ENCODE measurements around the gene ZSWIM4. TPM values are rescaled to one million over a fixed set of nuclear protein-coding genes. Genes with fewer than 3 reads are reported as not detected.
A peak's percentile ranks its signal among the peaks of the same experiment; 100 is the strongest.

ZSWIM4 gene
- total and polyA plus RNA-seq, 7 donors: 0.60 to 4.4 (median 3.2) TPM

GRCh38 chr19:13872695-13873389, 77.6 kb downstream of the ZSWIM4 start:
- H3K27me3 ChIP-seq: peaks cover 0 to 10% (median 4%) of the 10 kb centered on the region in 3 donors
- DNase-seq: no peak
- no peaks in the 10 kb centered on the region for H3K9me3 ChIP-seq
- H3K36me3 ChIP-seq: no peaks in the 10 kb centered on the region
- H3K27ac ChIP-seq: no peak overlapping the region
- 2 to 4% methylated on average over 45 of the region's 45 CpGs for WGBS, 2 donors
- H3K4me3 ChIP-seq: peak overlapping the region; percentile 20 to 47 (median 36)
- intact Hi-C loops (cut with DNase I): no loop called here
- TF ChIP-seq CTCF (IDR thresholded peaks at IDR 0.05): no peak
- TF ChIP-seq EP300 (IDR thresholded peaks at IDR 0.05): no peak
- TF ChIP-seq POLR2A (IDR thresholded peaks at IDR 0.05): no peak
- TF ChIP-seq POLR2AphosphoS5 (IDR thresholded peaks at IDR 0.05): no peak
- H3K4me1 ChIP-seq: peaks cover 0 to 12% (median 9%) of the 10 kb centered on the region in 4 donors

GRCh38 chr19:13873834-13874515, 78.7 kb downstream of the ZSWIM4 start:
- H3K4me1 ChIP-seq: peaks cover 0 to 12% (median 9%) of the 10 kb centered on the region in 4 donors
- no peak for DNase-seq
- no peaks in the 10 kb centered on the region for H3K9me3 ChIP-seq
- 72 to 75% methylated on average over 35 of the region's 35 CpGs for WGBS, 2 donors
- TF ChIP-seq POLR2AphosphoS5 (IDR thresholded peaks at IDR 0.05) (no peak), EP300 (IDR thresholded peaks at IDR 0.05) (no peak), POLR2A (IDR thresholded peaks at IDR 0.05) (no peak), CTCF (IDR thresholded peaks at IDR 0.05) (no peak)
- no peak overlapping the region for H3K4me3 ChIP-seq
- no peaks in the 10 kb centered on the region for H3K36me3 ChIP-seq
- H3K27me3 ChIP-seq: peaks cover 0 to 10% (median 4%) of the 10 kb centered on the region in 3 donors
- no peak overlapping the region for H3K27ac ChIP-seq
- intact Hi-C loops (cut with DNase I): no loop called here

DNA sequence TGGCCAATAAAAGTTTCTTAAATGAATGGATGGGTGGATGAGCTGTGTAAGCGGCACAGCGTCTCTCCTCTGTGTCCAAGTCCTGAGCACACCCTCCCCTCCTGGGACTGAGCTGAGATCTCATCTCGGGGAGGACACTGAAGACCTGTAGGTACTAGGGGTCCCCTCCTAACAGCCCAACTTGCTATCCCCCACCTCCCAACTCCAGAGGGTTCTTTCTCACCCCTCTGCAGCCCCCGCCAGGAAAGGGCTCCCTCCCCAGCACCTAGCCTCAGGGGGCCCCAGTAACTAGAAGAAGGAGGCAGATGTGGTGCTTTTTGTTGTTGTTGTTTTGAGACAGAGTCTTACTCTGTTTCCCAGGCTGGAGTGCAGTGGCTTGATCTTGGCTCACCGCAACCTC, 80.6 kb downstream of the ZSWIM4 start:
- intact Hi-C loops (cut with DNase I): no loop called here
- H3K4me1 ChIP-seq: peaks cover 0 to 26% (median 23%) of the 10 kb centered on the region in 4 donors
- no peak for DNase-seq
- no peaks in the 10 kb centered on the region for H3K36me3 ChIP-seq
- no peak for TF ChIP-seq EP300 (IDR thresholded peaks at IDR 0.05)
- no peak for TF ChIP-seq POLR2A (IDR thresholded peaks at IDR 0.05)
- TF ChIP-seq POLR2AphosphoS5 (IDR thresholded peaks at IDR 0.05): no peak
- no peak for TF ChIP-seq CTCF (IDR thresholded peaks at IDR 0.05)
- no peak overlapping the region for H3K4me3 ChIP-seq
- no peak overlapping the region for H3K27ac ChIP-seq
- peaks cover 0 to 10% (median 4%) of the 10 kb centered on the region in 3 donors for H3K27me3 ChIP-seq
- WGBS, 2 donors: 94 to 95% methylated on average over 5 of the region's 5 CpGs
- H3K9me3 ChIP-seq: no peaks in the 10 kb centered on the region

GRCh38 chr19:13876834-13877233, 81.6 kb downstream of the ZSWIM4 start, which contains the start of gene NANOS3:
NANOS3 (plus strand) TSS chr19:13877134; CDS start chr19:13877249, 115 bp downstream.
- intact Hi-C loops (cut with DNase I): no loop called here
- no peaks in the 10 kb centered on the region for H3K36me3 ChIP-seq
- H3K27me3 ChIP-seq: peaks cover 0 to 10% (median 4%) of the 10 kb centered on the region in 3 donors
- no peaks in the 10 kb centered on the region for H3K9me3 ChIP-seq
- no peak for DNase-seq
- no peak within 1 kb of the TSS for H3K4me3 ChIP-seq
- H3K4me1 ChIP-seq: peaks cover 0 to 36% (median 27%) of the 10 kb centered on the region in 4 donors
- H3K27ac ChIP-seq: no peak within 1 kb of the TSS
- WGBS, 2 donors: 38 to 52% methylated on average over 5 of the region's 5 CpGs
- TF ChIP-seq POLR2AphosphoS5 (IDR thresholded peaks at IDR 0.05) (no peak), POLR2A (IDR thresholded peaks at IDR 0.05) (no peak), CTCF (IDR thresholded peaks at IDR 0.05) (no peak), EP300 (IDR thresholded peaks at IDR 0.05) (no peak)
